GM12878 (cell line): ENCODE results near the gene CDK13. TPM values are rescaled to one million over a fixed set of nuclear protein-coding genes. Genes with fewer than 3 reads are reported as not detected.

Experiments
- ATAC-seq: fragments of 200-7000 bp; cut with Tn5 transposase; 3 replicates; pipeline ENCODE4 v1.9.1; 2020; ENCODE audit warnings: mild to moderate bottlenecking, moderate library complexity
- BruUV-seq: library from RNA; stranded (reverse); fragments of 400-500 nt; replicated peaks from 2 replicates; lab custom pipeline; 2021; lab: Mats Ljungman, UMichigan
- CTCF ChIA-PET: fragments of 300-600 bp; sonication (Branson Sonifier 250); formaldehyde crosslinking; extraction: SDS; loops from one replicate; lab custom pipeline; 2021; ENCODE audit warnings: inconsistent platforms; lab: Yijun Ruan, JAX
- POLR2A ChIA-PET: fragments of 350-600 bp; formaldehyde crosslinking; extraction: SDS; loops from one replicate; lab custom pipeline; 2021; ENCODE audit warnings: inconsistent platforms; lab: Charles Lee
- RAD21 ChIA-PET: fragments of 300-600 bp; sonication (Branson Sonifier 250); formaldehyde crosslinking; loops from one replicate; lab custom pipeline; 2023; ENCODE audit warnings: antibody characterized with exemption; ENCODE audit not compliant: unreplicated experiment; lab: Charles Lee
- SMC1A ChIA-PET: fragments of 300-600 bp; sonication (Branson Sonifier 250); formaldehyde crosslinking; loops from one replicate; lab custom pipeline; 2023; ENCODE audit not compliant: unreplicated experiment, uncharacterized antibody; lab: Charles Lee
- DNase-seq: peaks from one replicate; pipeline ENCODE4 v3.0.0-alpha.2; 2011; ENCODE audit warnings: low read depth, low spot score
- FAIRE-seq: peaks from 3 replicates; lab custom pipeline; 2011; peaks lifted over from hg19 to GRCh38; lab: Jason Lieb, UNC
- H2AFZ ChIP-seq: 2 replicates; pipeline ENCODE4 v1.6.0; 2011; ENCODE audit warnings: low read depth, low read length, control low read depth; ENCODE audit not compliant: control insufficient read depth
- H3K27ac ChIP-seq: 2 replicates; pipeline ENCODE4 v1.5.1; 2011; ENCODE audit warnings: control low read depth; ENCODE audit not compliant: control insufficient read depth, insufficient read depth
- H3K27me3 ChIP-seq, 2 experiments: replicated peaks in 1 of 2; 2 replicates each; pipeline versions ENCODE4 v1.6.0 to v1.6.1; 2011; ENCODE audit warnings: low read length in 1 of 2; ENCODE audit not compliant: control insufficient read depth in 2 of 2, insufficient read depth in 2 of 2
- H3K36me3 ChIP-seq, 2 experiments: 2 replicates each; pipeline ENCODE4 v1.5.1; 2011; ENCODE audit warnings: low read length in 1 of 2; ENCODE audit not compliant: control insufficient read depth in 2 of 2, insufficient read depth in 2 of 2
- H3K4me1 ChIP-seq: 2 replicates; pipeline ENCODE4 v1.6.1; 2011; ENCODE audit warnings: mild to moderate bottlenecking, low read length, moderate library complexity, mixed read lengths; ENCODE audit not compliant: control insufficient read depth, insufficient read depth
- H3K4me2 ChIP-seq: 2 replicates; pipeline ENCODE4 v1.6.0; 2011; ENCODE audit warnings: control low read depth; ENCODE audit not compliant: control insufficient read depth, insufficient read depth
- H3K4me3 ChIP-seq: fragments of 200-600 bp; sonication (generic); 2 replicates; pipeline ENCODE4 v1.5.1; 2016
- H3K79me2 ChIP-seq: 2 replicates; pipeline ENCODE4 v1.6.0; 2011; ENCODE audit warnings: low read length; ENCODE audit not compliant: control insufficient read depth, insufficient read depth
- H3K9ac ChIP-seq: 2 replicates; pipeline ENCODE4 v1.8.0; 2011; ENCODE audit warnings: low read length, control low read depth, mixed read lengths; ENCODE audit not compliant: control insufficient read depth, insufficient read depth
- H3K9me3 ChIP-seq: replicated peaks from 3 replicates; pipeline ENCODE4 v1.5.1; 2011; ENCODE audit warnings: mild to moderate bottlenecking, low read length; ENCODE audit not compliant: control insufficient read depth, insufficient read depth
- H4K20me1 ChIP-seq: 2 replicates; pipeline ENCODE4 v1.6.0; 2011; ENCODE audit not compliant: control insufficient read depth, insufficient read depth
- BCL3 ChIP-seq: IDR thresholded peaks from 2 replicates; pipeline ENCODE4 v1.6.1; 2011; ENCODE audit warnings: borderline replicate concordance, low read depth, mild to moderate bottlenecking, moderate library complexity, low read length; ENCODE audit not compliant: insufficient read depth, poor library complexity, severe bottlenecking
- CREB1 ChIP-seq: IDR thresholded peaks from 2 replicates; pipeline ENCODE4 v1.6.1; 2012; ENCODE audit warnings: low read depth, mild to moderate bottlenecking, inconsistent platforms
- EP300 ChIP-seq, 2 experiments: fragments of 150-350 bp in 1 of 2; IDR thresholded peaks; 2 replicates each; pipeline ENCODE4 v1.6.1; 2011 to 2012; ENCODE audit warnings: low read depth in 2 of 2, low read length in 2 of 2, borderline replicate concordance in 1 of 2, improper control_type of control experiment in 1 of 2, inconsistent platforms in 1 of 2; ENCODE audit not compliant: control insufficient read depth in 1 of 2
- GABPA ChIP-seq: IDR thresholded peaks from 2 replicates; pipeline ENCODE4 v1.6.1; 2014; ENCODE audit warnings: antibody characterized with exemption, low read depth, mild to moderate bottlenecking, inconsistent platforms
- GATAD2B ChIP-seq: fragments of 450-650 bp; conservative IDR thresholded peaks from 2 replicates; pipeline ENCODE4 v1.6.1; 2017; ENCODE audit warnings: low read depth, mild to moderate bottlenecking, moderate library complexity
- IRF3 ChIP-seq: fragments of 450-650 bp; IDR thresholded peaks from 2 replicates; pipeline ENCODE4 v1.6.1; 2014; ENCODE audit warnings: mild to moderate bottlenecking
- IRF5 ChIP-seq: fragments of 450-650 bp; IDR thresholded peaks from 2 replicates; pipeline ENCODE4 v1.6.1; 2017; ENCODE audit warnings: borderline replicate concordance
- KDM1A ChIP-seq: fragments of 200-600 bp; sonication (generic); IDR thresholded peaks from 2 replicates; pipeline ENCODE4 v1.6.1; 2016; ENCODE audit warnings: borderline replicate concordance
- KLF5 ChIP-seq: fragments of 450-650 bp; IDR thresholded peaks from 2 replicates; pipeline ENCODE4 v1.6.1; 2014; ENCODE audit warnings: mild to moderate bottlenecking; ENCODE audit not compliant: partially characterized antibody
- MEF2B ChIP-seq: fragments of 450-650 bp; IDR thresholded peaks from 2 replicates; pipeline ENCODE4 v1.6.1; 2018; ENCODE audit warnings: mild to moderate bottlenecking, moderate library complexity; ENCODE audit not compliant: partially characterized antibody, poor library complexity, severe bottlenecking
- NBN ChIP-seq: fragments of 450-650 bp; IDR thresholded peaks from 2 replicates; pipeline ENCODE4 v1.6.1; 2016
- PML ChIP-seq: IDR thresholded peaks from 2 replicates; pipeline ENCODE4 v1.6.1; 2012; ENCODE audit warnings: low read length, inconsistent platforms
- RAD51 ChIP-seq: fragments of 450-650 bp; IDR thresholded peaks from 2 replicates; pipeline ENCODE4 v1.6.1; 2016; ENCODE audit warnings: moderate library complexity, mild to moderate bottlenecking, inconsistent platforms
- SMAD5 ChIP-seq: IDR thresholded peaks from 2 replicates; pipeline ENCODE4 v1.6.1; 2016; ENCODE audit warnings: antibody characterized with exemption, low read depth
- SREBF2 ChIP-seq: IDR thresholded peaks from 2 replicates; pipeline ENCODE4 v1.6.1; 2012; ENCODE audit warnings: mild to moderate bottlenecking, low read length
- STAT1 ChIP-seq: fragments of 450-650 bp; conservative IDR thresholded peaks from 2 replicates; pipeline ENCODE4 v1.6.1; 2014; ENCODE audit warnings: antibody characterized with exemption, mild to moderate bottlenecking
- TARDBP ChIP-seq: IDR thresholded peaks from 2 replicates; pipeline ENCODE4 v1.6.1; 2016; ENCODE audit warnings: borderline replicate concordance
- YY1 ChIP-seq: IDR thresholded peaks from 2 replicates; pipeline ENCODE4 v1.6.1; 2011; ENCODE audit warnings: low read depth, mild to moderate bottlenecking, low read length
- ZNF207 ChIP-seq: fragments of 450-650 bp; IDR thresholded peaks from 2 replicates; pipeline ENCODE4 v1.6.1; 2014; ENCODE audit warnings: antibody characterized with exemption, mild to moderate bottlenecking, borderline replicate concordance
- ZNF274 ChIP-seq: IDR thresholded peaks from one replicate; pipeline ENCODE4 v1.8.0; 2011; ENCODE audit not compliant: insufficient read length, insufficient read depth
- WGBS: methylation state at CpG from one replicate; pipeline ENCODE4 v1.1.6; 2016; ENCODE audit warnings: low lambda C conversion rate; ENCODE audit not compliant: insufficient replicate concordance, insufficient coverage; ENCODE audit errors: missing lambda C conversion rate; 5-methylcytosine and 5-hydroxymethylcytosine counted together
- in situ Hi-C: fragments of 300-500 bp; cut with MboI; formaldehyde crosslinking; loops from 9 replicates; pipeline ENCODE4 v1.14.3; 2018; ENCODE audit warnings: mixed read lengths
- intact Hi-C: fragments of 100-400 bp; cut with micrococcal nuclease; formaldehyde crosslinking; loops from one replicate; pipeline ENCODE4 v1.14.2; 2022; ENCODE audit not compliant: unreplicated experiment
- polyA plus RNA-seq, 11 experiments: library from polyadenylated mRNA; depleted of rRNA in 4 of 11; unstranded in 6 of 11; stranded (reverse) in 5 of 11; fragments of >200 nt; fragmentation: Nextera tagmentation in 4 of 11; fragmentation: Illumina TruSeq in 1 of 11; extraction: Ambion mirVana in 4 of 11; extraction: Trizol in 1 of 11; gene quantifications; 1 replicate in 1 of 11; 2 replicates in 10 of 11; pipeline versions ENCODE4 v1.2.1 to v1.2.3, GENCODE V29; 2011 to 2016; ENCODE audit warnings: inconsistent platforms in 2 of 11, missing spikeins in 2 of 11, low read depth in 1 of 11
- total RNA-seq, 4 experiments: library from RNA; depleted of rRNA in 3 of 4; stranded (reverse); fragments of >200 nt in 3 of 4; fragmentation: Illumina TruSeq in 1 of 4; extraction: Trizol in 1 of 4; gene quantifications; 2 replicates each; pipeline versions ENCODE4 v1.2.1 to v1.2.3, GENCODE V29; 2013 to 2021

Gene CDK13
- total and polyA plus RNA-seq, 10 of the 15 experiments (the other 5 are each of a cell fraction or from before 2014, with no cell fraction given), result 10.8 to 44.4 (median 28.0) TPM

GRCh38 chr7:40134428-40135316 lies 184.6 kb downstream of the CDK13 start, which contains the start of the genes MPLKIP and SUGCT:
TSS of gene MPLKIP (minus strand) at chr7:40134622. CDS start at chr7:40134567, 55 bp downstream.
TSS of gene SUGCT (plus strand) at chr7:40135005.
- Histone ChIP-seq H3K27ac (peak within 1 kb of the TSS; percentile 92), H4K20me1 (no peaks in the 10 kb centered on the region), H3K27me3 (no peaks in the 10 kb centered on the region; a peak in 1 of 4 replicates), H3K4me1 (peaks cover 7% of the 10 kb centered on the region), H3K9ac (peak within 1 kb of the TSS; percentile 68), H3K36me3 (no peaks in the 10 kb centered on the region), H3K9me3 (no peaks in the 10 kb centered on the region; the same call in 2 of the 3 replicates), H3K4me3 (peak within 1 kb of the TSS; percentile 90), H2AFZ (peak within 1 kb of the TSS; percentile 100), H3K79me2 (peaks cover 36% of the 10 kb centered on the region), H3K4me2 (peak within 1 kb of the TSS; percentile 89)
- 1% methylated on average over 70 of the region's 75 CpGs for WGBS
- ChIA-PET CTCF (interaction anchor here (0.7 to 0.9 kb wide), 2 partner anchors 17 to 186 kb away, joined by 3 read pairs; no protein-coding TSS in a partner anchor), SMC1A (interaction anchor here (1.0 kb wide), 1 partner anchor 10 kb away, joined by 3 read pairs; no protein-coding TSS in a partner anchor), POLR2A (interaction anchor here (1.3 kb wide), 1 partner anchor 12 kb away, joined by 3 read pairs; no protein-coding TSS in a partner anchor), RAD21 (interaction anchor here (0.8 to 1.2 kb wide), 2 partner anchors 186 to 239 kb away, joined by 4 to 6 read pairs; no protein-coding TSS in a partner anchor)
- FAIRE-seq, result peak; percentile 66
- in situ Hi-C loops (no loop called here), intact Hi-C loops (loop anchor here (2.0 kb wide), 1 partner anchor 186 kb away; no protein-coding TSS in a partner anchor)
- peak; percentile 94 for ATAC-seq
- no TSS peak for BruUV-seq
- DNase-seq, result peak; percentile 59
- 0 out of 2 replicates have a peak, but pooled peaks have one; percentile 27 for TF ChIP-seq IRF3
- no peak for TF ChIP-seq GATAD2B
- TF ChIP-seq CREB1, result peak; percentile 74
- TF ChIP-seq RAD51, result no peak
- no peak for TF ChIP-seq EP300 (IDR thresholded peaks at IDR 0.05; ENCODE audit: borderline replicate concordance in 1 of 2, control insufficient read depth in 1 of 2, low read depth in 2 of 2, low read length in 2 of 2)
- TF ChIP-seq KLF5, result peak; percentile 20
- peak; percentile 79; the same call in 1 of the 2 replicates for TF ChIP-seq NBN
- TF ChIP-seq TARDBP, result peak; percentile 90
- peak; percentile 98 for TF ChIP-seq GABPA
- no peak for TF ChIP-seq MEF2B
- TF ChIP-seq IRF5, result no peak
- TF ChIP-seq ZNF274, result no peak
- TF ChIP-seq KDM1A, result no peak
- TF ChIP-seq YY1, result peak; percentile 85
- TF ChIP-seq ZNF207, result peak; percentile 58; the same call in 1 of the 2 replicates
- TF ChIP-seq BCL3, result no peak
- 0 out of 2 replicates have a peak, but pooled peaks have one; percentile 68 for TF ChIP-seq STAT1
- peak; percentile 82; the same call in 1 of the 2 replicates for TF ChIP-seq PML
- TF ChIP-seq SMAD5, result peak; percentile 63; the same call in 1 of the 2 replicates
- no peak for TF ChIP-seq SREBF2
